Measurements from ENCODE around the gene TSHR. TPM values are rescaled to one million over a fixed set of nuclear protein-coding genes. Genes with fewer than 3 reads are reported as not detected.

Gene TSHR
- total RNA-seq, 1 donor from 2014 or later, result not detected

- DNase-seq (ENCODE audit: low read depth), result no peak
- no peak overlapping the region for H3K4me3 ChIP-seq (ENCODE audit: low read depth, low read length)
- TF ChIP-seq CTCF (conservative IDR thresholded peaks at IDR 0.05; ENCODE audit: low read depth, low read length), result no peak
Measured at GRCh38 chr14:81172881-81173280, 217.5 kb downstream of the TSHR start.

- no peak for DNase-seq (ENCODE audit: low read depth)
- TF ChIP-seq CTCF (conservative IDR thresholded peaks at IDR 0.05; ENCODE audit: low read depth, low read length), result no peak
- no peak overlapping the region for H3K4me3 ChIP-seq (ENCODE audit: low read depth, low read length)
Measured at GRCh38 chr14:81176241-81176640, 220.8 kb downstream of the TSHR start.

- H3K4me3 ChIP-seq (ENCODE audit: low read depth, low read length), result no peak overlapping the region
- TF ChIP-seq CTCF (conservative IDR thresholded peaks at IDR 0.05; ENCODE audit: low read depth, low read length), result no peak
- DNase-seq (ENCODE audit: low read depth), result no peak
Measured at GRCh38 chr14:81177225-81177624, 221.8 kb downstream of the TSHR start.

- H3K4me3 ChIP-seq (ENCODE audit: low read depth, low read length), result no peak overlapping the region
- DNase-seq (ENCODE audit: low read depth), result no peak
- TF ChIP-seq CTCF (conservative IDR thresholded peaks at IDR 0.05; ENCODE audit: low read depth, low read length), result no peak
Measured at GRCh38 chr14:81178063-81178462, 222.6 kb downstream of the TSHR start.

- DNase-seq (ENCODE audit: low read depth), result no peak
- no peak for TF ChIP-seq CTCF (conservative IDR thresholded peaks at IDR 0.05; ENCODE audit: low read depth, low read length)
- no peak overlapping the region for H3K4me3 ChIP-seq (ENCODE audit: low read depth, low read length)
Measured at GRCh38 chr14:81179631-81180030, 224.2 kb downstream of the TSHR start.

- DNase-seq (ENCODE audit: low read depth), result no peak
- H3K4me3 ChIP-seq (ENCODE audit: low read depth, low read length), result no peak overlapping the region
- TF ChIP-seq CTCF (conservative IDR thresholded peaks at IDR 0.05; ENCODE audit: low read depth, low read length), result no peak
Measured at GRCh38 chr14:81187832-81188522, 232.6 kb downstream of the TSHR start.

GRCh38 chr14:81192594-81192993 lies 237.2 kb downstream of the TSHR start:
- DNase-seq (ENCODE audit: low read depth), result no peak
- TF ChIP-seq CTCF (conservative IDR thresholded peaks at IDR 0.05; ENCODE audit: low read depth, low read length), result no peak
- no peak overlapping the region for H3K4me3 ChIP-seq (ENCODE audit: low read depth, low read length)

Data from epithelial cell of proximal tubule (primary cell).